ENCODE results near the gene SUPT3H. TPM values are rescaled to one million over a fixed set of nuclear protein-coding genes. Genes with fewer than 3 reads are reported as not detected.

SUPT3H gene
- total and polyA plus RNA-seq, 7 donors = 1.7 to 4.3 (median 2.8) TPM

DNA sequence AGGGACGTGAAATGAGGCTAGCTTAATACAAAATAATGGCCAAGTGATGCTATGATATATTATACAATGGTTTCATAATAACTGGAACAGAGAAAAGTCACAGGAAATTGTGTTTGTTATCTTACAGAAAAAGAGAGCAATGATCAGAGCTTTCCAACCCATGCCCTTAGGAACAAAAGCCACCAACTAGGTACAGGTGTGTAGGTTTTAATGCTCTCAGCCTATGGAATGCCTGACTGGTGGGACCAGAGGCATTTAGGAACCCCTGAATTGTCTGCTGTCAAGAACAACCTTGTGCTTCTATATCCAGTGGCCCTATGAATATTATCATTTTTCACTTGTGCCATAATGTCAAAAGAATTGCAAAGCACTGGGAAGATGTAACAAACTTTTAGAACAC lies 182.6 kb downstream of the SUPT3H start:
- WGBS, 3 donors = 86 to 89% (median 88%) methylated on average over 1 of the region's 1 CpG
- Histone ChIP-seq H3K27ac (no peak overlapping the region), H3K4me3 (no peak overlapping the region), H3K4me1 (no peaks in the 10 kb centered on the region), H3K27me3 (ENCODE audit: insufficient read depth in 3 of 3, low read length in 2 of 3) (no peaks in the 10 kb centered on the region), H3K36me3 (ENCODE audit: insufficient read depth in 1 of 2, low read depth in 1 of 2) (no peaks in the 10 kb centered on the region), H3K9me3 (no peaks in the 10 kb centered on the region)
- DNase-seq = no peak
- intact Hi-C loops (cut with DNase I) = no loop called here
- ATAC-seq = no peak
- TF ChIP-seq, protein P1, sequence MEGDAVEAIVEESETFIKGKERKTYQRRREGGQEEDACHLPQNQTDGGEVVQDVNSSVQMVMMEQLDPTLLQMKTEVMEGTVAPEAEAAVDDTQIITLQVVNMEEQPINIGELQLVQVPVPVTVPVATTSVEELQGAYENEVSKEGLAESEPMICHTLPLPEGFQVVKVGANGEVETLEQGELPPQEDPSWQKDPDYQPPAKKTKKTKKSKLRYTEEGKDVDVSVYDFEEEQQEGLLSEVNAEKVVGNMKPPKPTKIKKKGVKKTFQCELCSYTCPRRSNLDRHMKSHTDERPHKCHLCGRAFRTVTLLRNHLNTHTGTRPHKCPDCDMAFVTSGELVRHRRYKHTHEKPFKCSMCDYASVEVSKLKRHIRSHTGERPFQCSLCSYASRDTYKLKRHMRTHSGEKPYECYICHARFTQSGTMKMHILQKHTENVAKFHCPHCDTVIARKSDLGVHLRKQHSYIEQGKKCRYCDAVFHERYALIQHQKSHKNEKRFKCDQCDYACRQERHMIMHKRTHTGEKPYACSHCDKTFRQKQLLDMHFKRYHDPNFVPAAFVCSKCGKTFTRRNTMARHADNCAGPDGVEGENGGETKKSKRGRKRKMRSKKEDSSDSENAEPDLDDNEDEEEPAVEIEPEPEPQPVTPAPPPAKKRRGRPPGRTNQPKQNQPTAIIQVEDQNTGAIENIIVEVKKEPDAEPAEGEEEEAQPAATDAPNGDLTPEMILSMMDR (IDR thresholded peaks at IDR 0.05) = no peak

DNA sequence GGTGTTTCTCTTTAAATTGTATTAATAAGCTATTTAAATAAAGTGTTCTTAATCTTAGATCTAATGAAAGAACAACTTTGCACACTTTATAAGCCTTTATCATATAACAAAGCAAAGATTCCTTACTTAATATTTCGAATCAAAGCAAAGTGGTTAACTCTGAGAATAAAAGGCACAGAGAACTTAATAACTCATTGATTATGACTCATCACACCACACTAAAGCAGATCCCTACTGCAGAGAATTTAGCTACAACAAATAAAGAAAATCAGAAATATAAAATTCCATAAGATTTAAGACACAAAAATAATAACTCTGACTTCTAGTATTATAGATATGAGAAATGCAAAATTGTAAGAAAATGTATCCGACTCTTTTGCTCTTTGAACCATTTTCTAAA lies 185.2 kb downstream of the SUPT3H start:
- Histone ChIP-seq H3K36me3 (ENCODE audit: insufficient read depth in 1 of 2, low read depth in 1 of 2) (no peaks in the 10 kb centered on the region), H3K4me3 (no peak overlapping the region), H3K27me3 (ENCODE audit: insufficient read depth in 3 of 3, low read length in 2 of 3) (no peaks in the 10 kb centered on the region), H3K9me3 (no peaks in the 10 kb centered on the region), H3K27ac (no peak overlapping the region), H3K4me1 (no peaks in the 10 kb centered on the region)
- no peak for ATAC-seq
- no peak for DNase-seq
- TF ChIP-seq, protein P1 (IDR thresholded peaks at IDR 0.05) = no peak
- intact Hi-C loops (cut with DNase I) = no loop called here
- 92 to 96% (median 93%) methylated on average over 2 of the region's 2 CpGs for WGBS, 3 donors

DNA sequence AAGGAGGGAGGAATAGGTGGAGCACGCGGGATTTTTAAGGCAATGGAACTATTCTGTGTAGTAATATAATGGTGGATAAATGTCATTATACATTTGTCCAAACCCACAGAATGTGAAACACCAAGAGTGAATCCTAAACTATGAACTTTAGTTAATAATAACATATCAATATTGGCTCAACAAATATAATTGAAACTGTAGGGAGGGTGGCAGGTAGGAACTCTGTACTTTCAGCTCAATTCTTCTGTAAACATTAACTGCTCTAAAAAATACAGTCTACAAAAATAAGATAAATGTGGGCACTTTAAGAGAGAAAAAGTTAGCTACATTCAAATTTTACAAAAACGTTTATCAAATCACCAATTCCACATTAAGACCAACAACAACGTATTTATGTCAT lies 186.3 kb downstream of the SUPT3H start:
- Histone ChIP-seq H3K4me1 (no peaks in the 10 kb centered on the region), H3K4me3 (no peak overlapping the region), H3K27ac (no peak overlapping the region), H3K27me3 (ENCODE audit: insufficient read depth in 3 of 3, low read length in 2 of 3) (no peaks in the 10 kb centered on the region), H3K36me3 (ENCODE audit: insufficient read depth in 1 of 2, low read depth in 1 of 2) (no peaks in the 10 kb centered on the region), H3K9me3 (no peaks in the 10 kb centered on the region)
- intact Hi-C loops (cut with DNase I) = no loop called here
- ATAC-seq (no peak), DNase-seq (no peak)
- TF ChIP-seq, protein P1 (IDR thresholded peaks at IDR 0.05) = no peak
- 65 to 91% (median 81%) methylated on average over 4 of the region's 4 CpGs for WGBS, 3 donors

DNA sequence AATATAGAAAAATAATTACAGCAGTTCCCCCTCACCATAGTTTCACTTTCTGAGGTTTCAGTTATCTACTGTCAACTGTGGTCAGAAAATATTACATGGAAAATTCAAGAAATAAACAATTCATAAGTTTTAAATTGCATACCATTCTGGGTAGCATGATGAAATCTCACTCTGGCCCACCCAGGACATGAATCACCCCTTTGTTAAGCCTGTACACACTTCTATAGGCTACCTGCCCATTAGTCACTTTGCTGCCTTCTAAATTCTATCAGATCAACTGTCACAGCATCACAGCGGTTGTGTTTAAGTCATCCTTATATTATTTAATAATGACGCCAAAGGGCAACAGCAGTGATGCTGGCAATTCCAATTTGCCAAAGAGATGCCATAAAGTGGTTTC lies 189.9 kb downstream of the SUPT3H start:
- intact Hi-C loops (cut with DNase I) = no loop called here
- no peak overlapping the region for H3K27ac ChIP-seq
- DNase-seq (no peak), ATAC-seq (no peak)
- H3K4me3 ChIP-seq = no peak overlapping the region
- no peaks in the 10 kb centered on the region for H3K9me3 ChIP-seq
- TF ChIP-seq, protein P1 (IDR thresholded peaks at IDR 0.05) = no peak
- no peaks in the 10 kb centered on the region for H3K4me1 ChIP-seq
- no peaks in the 10 kb centered on the region for H3K27me3 ChIP-seq (ENCODE audit: insufficient read depth in 3 of 3, low read length in 2 of 3)
- H3K36me3 ChIP-seq (ENCODE audit: insufficient read depth in 1 of 2, low read depth in 1 of 2) = no peaks in the 10 kb centered on the region
- 94 to 97% (median 97%) methylated on average over 2 of the region's 2 CpGs for WGBS, 3 donors

All from psoas muscle (tissue), 8 donors.